HepG2 (cell line): ENCODE data around the gene AUTS2. TPM values are rescaled to one million over a fixed set of nuclear protein-coding genes. Genes with fewer than 3 reads are reported as not detected.

Source experiments
- ATAC-seq: fragments of 200-7000 bp; cut with Tn5 transposase; 3 replicates; pipeline ENCODE4 v1.9.1; 2020; ENCODE audit warnings: mild to moderate bottlenecking, moderate library complexity
- BruUV-seq: library from RNA; stranded (reverse); fragments of 400-500 nt; replicated peaks from 2 replicates; lab custom pipeline; 2021; lab: Mats Ljungman, UMichigan
- CTCF ChIA-PET: fragments of 300-600 bp; formaldehyde crosslinking; extraction: SDS; loops from one replicate; lab custom pipeline; 2021; ENCODE audit warnings: low total read pairs, inconsistent platforms, low intra/inter-chr PET ratio; lab: Yijun Ruan, JAX
- POLR2A ChIA-PET: fragments of 350-600 bp; sonication (Branson Sonifier 250); formaldehyde crosslinking; loops from one replicate; lab custom pipeline; 2020; ENCODE audit warnings: antibody characterized with exemption, inconsistent platforms; lab: Yijun Ruan, JAX
- DNase-seq: peaks from one replicate; pipeline ENCODE4 v3.0.0-alpha.2; 2015; ENCODE audit warnings: low spot score
- FAIRE-seq: peaks from 3 replicates; lab custom pipeline; 2011; peaks lifted over from hg19 to GRCh38; lab: Jason Lieb, UNC
- H2AFZ ChIP-seq: one replicate; pipeline ENCODE4 v1.6.1; 2011; ENCODE audit warnings: low read length, inconsistent platforms
- H3K27ac ChIP-seq: fragments of 300-600 bp; 3 replicates; pipeline ENCODE4 v1.8.0; 2011; ENCODE audit warnings: mixed run types, mild to moderate bottlenecking, mixed read lengths, low read length, inconsistent platforms; ENCODE audit not compliant: insufficient read depth; ENCODE audit errors: extremely low read length
- H3K27me3 ChIP-seq, 2 experiments: fragments of 200-600 bp in 1 of 2; 2 replicates in 1 of 2; 3 replicates in 1 of 2; pipeline versions ENCODE4 v1.6.0 to v1.8.0; 2011; ENCODE audit warnings: low read length in 2 of 2, mild to moderate bottlenecking in 2 of 2, moderate library complexity in 2 of 2, inconsistent platforms in 1 of 2; ENCODE audit not compliant: insufficient read depth in 2 of 2, control insufficient read depth in 1 of 2
- H3K36me3 ChIP-seq, 2 experiments: fragments of 200-600 bp in 1 of 2; replicated peaks in 1 of 2; 2 replicates in 1 of 2; 3 replicates in 1 of 2; pipeline versions ENCODE4 v1.5.1 to v1.8.0; 2011; ENCODE audit warnings: low read length in 2 of 2, inconsistent platforms in 1 of 2; ENCODE audit not compliant: insufficient read depth in 2 of 2, control insufficient read depth in 1 of 2
- H3K4me1 ChIP-seq: 2 replicates; pipeline ENCODE4 v1.5.1; 2012; ENCODE audit warnings: low read length, inconsistent platforms; ENCODE audit not compliant: insufficient read depth
- H3K4me2 ChIP-seq: 2 replicates; pipeline ENCODE4 v1.6.0; 2011; ENCODE audit warnings: low read depth, low read length, inconsistent platforms
- H3K4me3 ChIP-seq, 3 experiments: fragments of 200-600 bp in 1 of 3; sonication (generic), shearing (Covaris generic) in 1 of 3; replicated peaks in 1 of 3; 2 replicates each; pipeline ENCODE4 v1.5.1; 2011 to 2016; ENCODE audit warnings: low read length in 3 of 3, inconsistent platforms in 2 of 3, low read depth in 2 of 3, mild to moderate bottlenecking in 2 of 3, control low read depth in 1 of 3, mixed read lengths in 1 of 3; ENCODE audit not compliant: insufficient read depth in 1 of 3
- H3K79me2 ChIP-seq: one replicate; pipeline ENCODE4 v1.6.1; 2011; ENCODE audit warnings: low read length, inconsistent platforms; ENCODE audit not compliant: insufficient read depth
- H3K9ac ChIP-seq: 2 replicates; pipeline ENCODE4 v1.6.0; 2011; ENCODE audit warnings: mild to moderate bottlenecking, low read depth, low read length, inconsistent platforms; ENCODE audit not compliant: insufficient read depth
- H3K9me3 ChIP-seq: 2 replicates; pipeline ENCODE4 v1.5.1; 2012; ENCODE audit warnings: mild to moderate bottlenecking, low read length
- H4K20me1 ChIP-seq: 2 replicates; pipeline ENCODE4 v1.6.0; 2011; ENCODE audit warnings: inconsistent platforms, mild to moderate bottlenecking, low read length, moderate library complexity; ENCODE audit not compliant: insufficient read depth
- KAT2B ChIP-seq: fragments of 150-350 bp; IDR thresholded peaks from 2 replicates; pipeline ENCODE4 v1.6.1; 2014; ENCODE audit warnings: low read depth, low read length, borderline replicate concordance
- KAT7 ChIP-seq: IDR thresholded peaks from 2 replicates; pipeline ENCODE4 v1.6.1; 2018; ENCODE audit warnings: borderline replicate concordance, missing compliant biosample characterization
- MAZ ChIP-seq, 2 experiments: sonication (generic) in 1 of 2; formaldehyde crosslinking in 1 of 2; IDR thresholded peaks; 2 replicates each; pipeline versions ENCODE4 v1.5.0 to v1.6.1; 2012 to 2020; ENCODE audit warnings: low read depth in 2 of 2, mild to moderate bottlenecking in 2 of 2, borderline replicate concordance in 1 of 2, improper control_type of control experiment in 1 of 2, low read length in 1 of 2, missing genetic modification reagents in 1 of 2, moderate library complexity in 1 of 2
- MLX ChIP-seq: IDR thresholded peaks from 2 replicates; pipeline ENCODE4 v1.6.1; 2016
- MLXIP ChIP-seq: sonication (generic); formaldehyde crosslinking; IDR thresholded peaks from 2 replicates; pipeline ENCODE4 v1.9.0; 2021; ENCODE audit warnings: missing genetic modification reagents, borderline replicate concordance
- MXI1 ChIP-seq: IDR thresholded peaks from 3 replicates; pipeline ENCODE4 v1.6.1; 2012; ENCODE audit warnings: low read depth, low read length, inconsistent platforms, borderline replicate concordance
- NFIC ChIP-seq: IDR thresholded peaks from 2 replicates; pipeline ENCODE4 v1.6.1; 2012; ENCODE audit warnings: mild to moderate bottlenecking, low read length, inconsistent platforms
- PAWR ChIP-seq: sonication (generic); formaldehyde crosslinking; IDR thresholded peaks from 2 replicates; pipeline ENCODE4 v1.4.0; 2020; ENCODE audit warnings: missing genetic modification reagents, mild to moderate bottlenecking, borderline replicate concordance
- PHB2 ChIP-seq: fragments of 450-650 bp; IDR thresholded peaks from 2 replicates; pipeline ENCODE4 v1.6.1; 2018; ENCODE audit not compliant: partially characterized antibody
- THAP8 ChIP-seq: sonication (generic); formaldehyde crosslinking; IDR thresholded peaks from 2 replicates; pipeline ENCODE4 v1.5.1; 2020; ENCODE audit warnings: missing genetic modification reagents, mild to moderate bottlenecking, borderline replicate concordance
- TRIM24 ChIP-seq: sonication (generic); formaldehyde crosslinking; IDR thresholded peaks from 2 replicates; pipeline ENCODE4 v1.8.0; 2022; ENCODE audit warnings: mild to moderate bottlenecking, missing genetic modification reagents
- ZBTB3 ChIP-seq: sonication (generic); formaldehyde crosslinking; IDR thresholded peaks from 2 replicates; pipeline ENCODE4 v1.4.0; 2020; ENCODE audit warnings: low read depth, mild to moderate bottlenecking, moderate library complexity, missing genetic modification reagents, borderline replicate concordance
- ZC3H4 ChIP-seq: sonication (generic); formaldehyde crosslinking; IDR thresholded peaks from 2 replicates; pipeline ENCODE4 v1.4.0; 2020; ENCODE audit warnings: missing genetic modification reagents, borderline replicate concordance
- ZGPAT ChIP-seq: IDR thresholded peaks from 2 replicates; pipeline ENCODE4 v1.6.1; 2016; ENCODE audit warnings: mild to moderate bottlenecking
- ZIK1 ChIP-seq: sonication (generic); formaldehyde crosslinking; IDR thresholded peaks from 2 replicates; pipeline ENCODE4 v1.5.0; 2020; ENCODE audit warnings: mild to moderate bottlenecking, low read depth, missing genetic modification reagents, borderline replicate concordance
- ZNF235 ChIP-seq: sonication (generic); formaldehyde crosslinking; IDR thresholded peaks from 2 replicates; pipeline ENCODE4 v1.8.1; 2023; ENCODE audit warnings: mild to moderate bottlenecking, missing genetic modification reagents, borderline replicate concordance
- ZNF292 ChIP-seq: sonication (generic); formaldehyde crosslinking; IDR thresholded peaks from 2 replicates; pipeline ENCODE4 v1.8.1; 2022; ENCODE audit warnings: mild to moderate bottlenecking, low read depth, missing genetic modification reagents, borderline replicate concordance
- ZNF546 ChIP-seq: sonication (generic); formaldehyde crosslinking; conservative IDR thresholded peaks from 2 replicates; pipeline ENCODE4 v1.8.1; 2023; ENCODE audit warnings: mild to moderate bottlenecking, missing genetic modification reagents
- ZSCAN9 ChIP-seq: IDR thresholded peaks from 2 replicates; pipeline ENCODE4 v1.6.1; 2016; ENCODE audit warnings: borderline replicate concordance
- WGBS: methylation state at CpG from one replicate; pipeline ENCODE4 v1.1.6; 2017; ENCODE audit warnings: low lambda C conversion rate; 5-methylcytosine and 5-hydroxymethylcytosine counted together
- in situ Hi-C: cut with HindIII; loops from 2 replicates; pipeline ENCODE4 v1.10.0; 2017; ENCODE audit warnings: low pct_unique_long_range_greater_than_20kb; ENCODE audit not compliant: extremely low pct_ligation_motif_present
- intact Hi-C: fragments of 100-400 bp; cut with micrococcal nuclease; formaldehyde crosslinking; loops from one replicate; pipeline ENCODE4 v1.10.0; 2022; ENCODE audit not compliant: unreplicated experiment
- polyA plus RNA-seq, 8 experiments: library from polyadenylated mRNA; depleted of rRNA in 3 of 8; stranded (reverse) in 7 of 8; unstranded in 1 of 8; fragments of >200 nt; fragmentation: Illumina TruSeq in 4 of 8; extraction: Trizol in 4 of 8; gene quantifications; 2 replicates each; pipeline versions ENCODE4 v1.2.1 to v1.2.3, GENCODE V29; 2011 to 2016; ENCODE audit warnings: low read depth in 4 of 8, missing spikeins in 1 of 8, mixed read lengths in 1 of 8; ENCODE audit not compliant: insufficient read depth in 1 of 8
- total RNA-seq, 5 experiments: library from RNA; depleted of rRNA; stranded (reverse); fragments of >200 nt; fragmentation: Illumina TruSeq; extraction: Trizol; gene quantifications; 2 replicates each; pipeline ENCODE4 v1.2.3, GENCODE V29; 2016; ENCODE audit warnings: low read depth in 1 of 5

Gene AUTS2
- total and polyA plus RNA-seq, 2 of the 13 experiments (the other 11 are each of a cell fraction or from before 2014, with no cell fraction given): 0.38 TPM; not detected in 1

GRCh38 chr7:69617364-69617763 lies 19.1 kb downstream of the AUTS2 start (continued):
- no peak for TF ChIP-seq ZIK1 (CRISPR knock-in tag)
- no peak for TF ChIP-seq ZNF235 (CRISPR knock-in tag)
- no peak for TF ChIP-seq MAZ (IDR thresholded peaks at IDR 0.05; ENCODE audit: borderline replicate concordance, low read depth, low read length)
- no peak for TF ChIP-seq MAZ (CRISPR knock-in tag; IDR thresholded peaks at IDR 0.05; ENCODE audit: low read depth)
- TF ChIP-seq THAP8 (CRISPR knock-in tag): no peak

- no peak for FAIRE-seq
- no peaks in the 10 kb centered on the region for H3K79me2 ChIP-seq
- TF ChIP-seq ZNF292 (CRISPR knock-in tag) (no peak), KAT2B (no peak), TRIM24 (CRISPR knock-in tag) (no peak), ZNF546 (CRISPR knock-in tag) (no peak), ZSCAN9 (CRISPR knock-in tag) (no peak), ZC3H4 (no peak), KAT7 (no peak), ZBTB3 (CRISPR knock-in tag) (no peak), ZGPAT (CRISPR knock-in tag) (no peak), PAWR (CRISPR knock-in tag) (no peak), NFIC (no peak), MXI1 (no peak), PHB2 (no peak), MLX (CRISPR knock-in tag) (no peak), MLXIP (no peak)
Measured at GRCh38 chr7:69619054-69619453, 20.8 kb downstream of the AUTS2 start.

More at GRCh38 chr7:69619054-69619453, 20.8 kb downstream of the AUTS2 start:
- no TSS peak for BruUV-seq
- in situ Hi-C loops: no loop called here
- no peak for DNase-seq
- Histone ChIP-seq H3K9ac (no peak overlapping the region), H2AFZ (no peak overlapping the region), H4K20me1 (no peaks in the 10 kb centered on the region), H3K4me1 (peaks cover 7% of the 10 kb centered on the region; the same call in 1 of the 2 replicates), H3K36me3 (no peaks in the 10 kb centered on the region), H3K27ac (no peak overlapping the region), H3K27me3 (no peaks in the 10 kb centered on the region), H3K4me2 (no peak overlapping the region), H3K4me3 (no peak overlapping the region), H3K9me3 (no peaks in the 10 kb centered on the region)
- ChIA-PET CTCF (no interaction called here), POLR2A (no interaction called here)
- no peak for ATAC-seq
- intact Hi-C loops: no loop called here
- WGBS: 4% methylated on average over 1 of the region's 1 CpG
